ENCODE measurements around the gene LRP1B. TPM values are rescaled to one million over a fixed set of nuclear protein-coding genes. Genes with fewer than 3 reads are reported as not detected.
"Not testable (repeated sequence)": the region's sequence is repeated elsewhere in the genome, so short reads cannot be mapped to it uniquely, and the experiment has no call there.

The LRP1B gene
- total RNA-seq, 6 experiments from 2014 or later, result 0.06 to 1.7 (median 0.15) TPM; not detected in 1

GRCh38 chr2:140424471-140424870 lies 1706.3 kb downstream of the LRP1B start:
- ATAC-seq (no peak), DNase-seq (no peak)
- H3K27ac ChIP-seq, result no peak overlapping the region
- TF ChIP-seq, protein P1, sequence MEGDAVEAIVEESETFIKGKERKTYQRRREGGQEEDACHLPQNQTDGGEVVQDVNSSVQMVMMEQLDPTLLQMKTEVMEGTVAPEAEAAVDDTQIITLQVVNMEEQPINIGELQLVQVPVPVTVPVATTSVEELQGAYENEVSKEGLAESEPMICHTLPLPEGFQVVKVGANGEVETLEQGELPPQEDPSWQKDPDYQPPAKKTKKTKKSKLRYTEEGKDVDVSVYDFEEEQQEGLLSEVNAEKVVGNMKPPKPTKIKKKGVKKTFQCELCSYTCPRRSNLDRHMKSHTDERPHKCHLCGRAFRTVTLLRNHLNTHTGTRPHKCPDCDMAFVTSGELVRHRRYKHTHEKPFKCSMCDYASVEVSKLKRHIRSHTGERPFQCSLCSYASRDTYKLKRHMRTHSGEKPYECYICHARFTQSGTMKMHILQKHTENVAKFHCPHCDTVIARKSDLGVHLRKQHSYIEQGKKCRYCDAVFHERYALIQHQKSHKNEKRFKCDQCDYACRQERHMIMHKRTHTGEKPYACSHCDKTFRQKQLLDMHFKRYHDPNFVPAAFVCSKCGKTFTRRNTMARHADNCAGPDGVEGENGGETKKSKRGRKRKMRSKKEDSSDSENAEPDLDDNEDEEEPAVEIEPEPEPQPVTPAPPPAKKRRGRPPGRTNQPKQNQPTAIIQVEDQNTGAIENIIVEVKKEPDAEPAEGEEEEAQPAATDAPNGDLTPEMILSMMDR (IDR thresholded peaks at IDR 0.05), result no peak
- TF ChIP-seq POLR2A (IDR thresholded peaks at IDR 0.05), result no peak
- intact Hi-C loops (cut with DNase I), result no loop called here
- no peaks in the 10 kb centered on the region for H3K9me3 ChIP-seq
- no peak overlapping the region for H3K4me3 ChIP-seq
- no peaks in the 10 kb centered on the region for H3K27me3 ChIP-seq
- no peaks in the 10 kb centered on the region for H3K36me3 ChIP-seq
- WGBS (ENCODE audit: insufficient coverage, low coverage, low lambda C conversion rate, missing lambda C conversion rate), result 43% methylated on average over 1 of the region's 2 CpGs
- H3K4me1 ChIP-seq, result no peaks in the 10 kb centered on the region

GRCh38 chr2:140422759-140423158 lies 1708.1 kb downstream of the LRP1B start:
- WGBS (ENCODE audit: insufficient coverage, low coverage, low lambda C conversion rate, missing lambda C conversion rate), result 75% methylated on average over 7 of the region's 7 CpGs
- H3K27me3 ChIP-seq, result no peaks in the 10 kb centered on the region
- H3K27ac ChIP-seq, result no peak overlapping the region
- no peaks in the 10 kb centered on the region for H3K4me1 ChIP-seq
- TF ChIP-seq, protein P1 (IDR thresholded peaks at IDR 0.05), result no peak
- no peak for TF ChIP-seq POLR2A (IDR thresholded peaks at IDR 0.05)
- no peak overlapping the region for H3K4me3 ChIP-seq
- no peaks in the 10 kb centered on the region for H3K9me3 ChIP-seq
- DNase-seq, result no peak
- no peaks in the 10 kb centered on the region for H3K36me3 ChIP-seq
- no peak for ATAC-seq
- intact Hi-C loops (cut with DNase I), result no loop called here

DNA sequence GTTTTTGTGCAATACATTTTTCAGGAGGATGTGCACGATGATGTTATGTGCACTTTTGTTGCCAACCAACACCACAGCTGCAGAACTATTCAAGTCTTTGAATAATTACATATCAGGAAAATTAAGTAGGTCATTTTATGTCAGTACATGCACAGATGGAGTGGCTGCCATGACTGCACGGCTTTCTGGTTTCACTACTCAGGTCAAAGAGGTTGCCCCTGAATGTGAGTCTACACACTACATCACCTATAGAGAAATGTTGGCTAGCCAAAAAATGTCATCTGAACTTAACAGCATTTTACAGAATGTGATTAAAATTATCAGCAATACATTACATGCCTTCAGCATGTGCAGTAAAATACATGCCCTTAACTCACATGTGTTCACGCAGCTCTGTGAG lies 1713.3 kb downstream of the LRP1B start:
- no peak for TF ChIP-seq POLR2A (IDR thresholded peaks at IDR 0.05)
- TF ChIP-seq, protein P1 (IDR thresholded peaks at IDR 0.05), result no peak
- Histone ChIP-seq H3K4me1 (peaks cover 0 to 8% (median 0%) of the 10 kb centered on the region in 4 donors), H3K27me3 (no peaks in the 10 kb centered on the region), H3K27ac (no peak overlapping the region), H3K9me3 (no peaks in the 10 kb centered on the region), H3K4me3 (no peak overlapping the region), H3K36me3 (no peaks in the 10 kb centered on the region)
- DNase-seq (no peak), ATAC-seq (no peak)
- intact Hi-C loops (cut with DNase I), result no loop called here
- 92% methylated on average over 2 of the region's 3 CpGs for WGBS (ENCODE audit: insufficient coverage, low coverage, low lambda C conversion rate, missing lambda C conversion rate)

DNA sequence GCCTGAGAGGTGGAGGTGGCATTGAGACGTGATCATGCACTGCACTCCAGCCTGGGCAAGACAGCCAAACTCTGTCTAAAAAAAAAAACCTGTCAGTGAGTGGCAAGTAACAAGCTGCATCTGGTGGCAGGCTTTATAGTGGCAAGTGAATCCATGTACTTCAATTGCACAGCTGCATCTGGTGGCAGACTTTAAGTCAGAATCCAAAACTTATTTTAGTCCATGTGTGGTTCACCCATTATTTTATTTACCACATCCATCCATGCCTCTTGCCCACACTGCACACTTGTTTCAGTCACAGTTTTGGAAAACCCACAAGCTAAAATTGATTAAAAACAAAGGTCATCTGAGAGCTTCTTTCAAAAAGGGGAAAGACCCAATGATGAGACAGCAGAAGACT lies 1714.2 kb downstream of the LRP1B start:
- WGBS (ENCODE audit: insufficient coverage, low coverage, low lambda C conversion rate, missing lambda C conversion rate), result no CpG with 5 or more reads among the region's 1 CpG
- ATAC-seq (peak in 3 of 4 donors; percentile 31 to 75 (median 38)), DNase-seq (no peak)
- intact Hi-C loops (cut with DNase I), result no loop called here
- H3K27me3 ChIP-seq, result no peaks in the 10 kb centered on the region
- peaks cover 0 to 8% (median 0%) of the 10 kb centered on the region in 4 donors for H3K4me1 ChIP-seq
- H3K36me3 ChIP-seq, result no peaks in the 10 kb centered on the region
- H3K4me3 ChIP-seq, result no peak overlapping the region
- no peak overlapping the region for H3K27ac ChIP-seq
- TF ChIP-seq POLR2A (IDR thresholded peaks at IDR 0.05), result no peak
- TF ChIP-seq, protein P1 (IDR thresholded peaks at IDR 0.05), result no peak
- H3K9me3 ChIP-seq, result no peaks in the 10 kb centered on the region

GRCh38 chr2:140415035-140415434 lies 1715.8 kb downstream of the LRP1B start:
- H3K36me3 ChIP-seq; intact Hi-C loops (cut with DNase I); H3K9me3 ChIP-seq; H3K27me3 ChIP-seq; ATAC-seq; DNase-seq; H3K4me3 ChIP-seq; H3K27ac ChIP-seq; H3K4me1 ChIP-seq: not testable (repeated sequence)
- 23% methylated on average over 4 of the region's 4 CpGs for WGBS (ENCODE audit: insufficient coverage, low coverage, low lambda C conversion rate, missing lambda C conversion rate)

Measured in right lobe of liver (tissue), 6 donors.